Neutrophil (primary cell): ENCODE data around the gene TNIK.

Experiments used
- H3K27ac ChIP-seq: fragments of 200-600 bp; sonication (generic); 2 replicates; pipeline ENCODE4 v1.5.1; 2016; ENCODE audit warnings: mild to moderate bottlenecking, moderate library complexity
- H3K27me3 ChIP-seq: fragments of 200-600 bp; sonication (generic); 2 replicates; pipeline ENCODE4 v1.6.0; 2016; ENCODE audit warnings: mild to moderate bottlenecking
- H3K36me3 ChIP-seq: fragments of 200-600 bp; sonication (generic); 2 replicates; pipeline ENCODE4 v1.5.1; 2017
- H3K4me1 ChIP-seq, 2 experiments: fragments of 200-600 bp in 1 of 2; sonication (generic) in 1 of 2; 1 replicate in 1 of 2; 2 replicates in 1 of 2; pipeline versions ENCODE4 v1.5.1 to v1.6.1; 2013 to 2016; ENCODE audit warnings: low read depth in 1 of 2, low read length in 1 of 2, mild to moderate bottlenecking in 1 of 2, moderate library complexity in 1 of 2; ENCODE audit not compliant: control insufficient read depth in 1 of 2, insufficient read depth in 1 of 2
- H3K4me3 ChIP-seq, 2 experiments: fragments of 200-600 bp in 1 of 2; sonication (generic) in 1 of 2; 1 replicate in 1 of 2; 2 replicates in 1 of 2; pipeline ENCODE4 v1.5.1; 2013 to 2016; ENCODE audit warnings: low read depth in 1 of 2, low read length in 1 of 2, mild to moderate bottlenecking in 1 of 2, moderate library complexity in 1 of 2
- H3K9me3 ChIP-seq: fragments of 200-600 bp; sonication (generic); 2 replicates; pipeline ENCODE4 v1.5.1; 2016
- CTCF ChIP-seq: fragments of 200-600 bp; sonication (generic); IDR thresholded peaks from 2 replicates; pipeline ENCODE4 v1.5.1; 2016; ENCODE audit warnings: antibody characterized with exemption

TNIK gene

DNA sequence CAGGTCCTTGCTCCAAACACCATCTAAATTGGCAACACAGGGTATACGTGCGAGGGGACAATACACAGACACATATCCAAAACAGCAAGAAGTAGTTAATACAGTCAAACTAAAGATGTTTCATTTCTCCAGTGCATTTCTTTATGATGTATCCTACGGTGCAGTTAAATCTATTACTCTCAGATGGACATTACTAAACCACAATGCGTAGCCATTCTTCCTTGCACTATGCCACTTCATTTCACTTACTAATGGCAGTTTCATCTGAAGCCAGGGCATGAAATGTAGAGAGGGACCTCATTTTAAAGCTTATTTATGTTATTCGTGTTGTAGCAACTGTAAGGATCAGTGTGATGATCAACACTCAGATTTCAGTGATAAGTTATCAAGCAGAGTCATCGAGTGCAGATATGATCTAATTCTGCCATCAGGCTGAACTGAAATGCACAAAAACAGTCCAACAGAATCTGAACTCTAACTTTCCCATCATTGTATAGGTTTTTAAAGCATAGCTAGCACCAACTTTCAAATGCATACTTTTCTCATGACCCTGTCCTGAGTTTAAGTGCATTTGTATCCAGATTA lies 14.5 kb downstream of the TNIK start:
- Histone ChIP-seq H3K27ac (no peak overlapping the region), H3K4me1 (no peaks in the 10 kb centered on the region), H3K4me3 (no peak overlapping the region), H3K27me3 (no peaks in the 10 kb centered on the region), H3K9me3 (no peaks in the 10 kb centered on the region), H3K36me3 (no peaks in the 10 kb centered on the region)
- no peak for TF ChIP-seq CTCF

DNA sequence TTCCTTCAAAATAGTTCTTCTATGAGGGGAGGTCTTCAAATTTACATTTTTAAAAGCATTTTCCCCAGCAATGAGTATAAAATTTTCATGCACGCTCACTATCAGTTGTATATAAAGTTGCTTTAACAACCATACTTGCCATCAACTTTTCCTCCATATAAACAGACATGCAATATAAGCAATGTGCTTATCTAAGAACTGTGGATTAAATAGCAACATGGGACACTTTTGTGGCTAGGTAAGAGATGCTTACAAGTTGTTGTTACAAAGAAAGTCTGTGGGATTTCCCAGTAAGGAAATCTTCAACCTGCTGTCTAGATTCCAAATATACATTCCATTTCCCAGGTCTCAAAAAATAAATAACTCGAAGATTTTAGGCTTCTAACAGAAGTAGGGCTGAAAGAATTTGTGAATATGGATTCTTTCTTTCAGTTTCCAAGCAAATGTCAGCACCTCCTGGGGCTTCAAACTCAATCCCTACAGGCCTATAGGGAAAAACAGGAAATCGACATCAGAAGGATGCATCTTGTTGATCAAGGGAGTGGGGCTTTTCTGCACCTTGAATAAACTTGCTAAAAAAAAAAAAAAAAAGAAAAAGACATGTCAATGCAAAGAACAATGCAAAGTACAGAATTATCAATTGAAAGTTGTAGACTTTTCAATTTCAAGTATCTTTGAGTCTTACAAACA lies 16.1 kb downstream of the TNIK start:
- no peaks in the 10 kb centered on the region for H3K4me1 ChIP-seq
- no peak for TF ChIP-seq CTCF
- no peaks in the 10 kb centered on the region for H3K27me3 ChIP-seq
- H3K9me3 ChIP-seq: no peaks in the 10 kb centered on the region
- H3K27ac ChIP-seq: no peak overlapping the region
- no peaks in the 10 kb centered on the region for H3K36me3 ChIP-seq
- no peak overlapping the region for H3K4me3 ChIP-seq

- Histone ChIP-seq H3K27me3 (no peaks in the 10 kb centered on the region), H3K36me3 (no peaks in the 10 kb centered on the region), H3K4me1 (no peaks in the 10 kb centered on the region), H3K9me3 (no peaks in the 10 kb centered on the region), H3K27ac (no peak overlapping the region), H3K4me3 (no peak overlapping the region)
- no peak for TF ChIP-seq CTCF
Measured at GRCh38 chr3:171443211-171443957, 16.8 kb downstream of the TNIK start.

DNA sequence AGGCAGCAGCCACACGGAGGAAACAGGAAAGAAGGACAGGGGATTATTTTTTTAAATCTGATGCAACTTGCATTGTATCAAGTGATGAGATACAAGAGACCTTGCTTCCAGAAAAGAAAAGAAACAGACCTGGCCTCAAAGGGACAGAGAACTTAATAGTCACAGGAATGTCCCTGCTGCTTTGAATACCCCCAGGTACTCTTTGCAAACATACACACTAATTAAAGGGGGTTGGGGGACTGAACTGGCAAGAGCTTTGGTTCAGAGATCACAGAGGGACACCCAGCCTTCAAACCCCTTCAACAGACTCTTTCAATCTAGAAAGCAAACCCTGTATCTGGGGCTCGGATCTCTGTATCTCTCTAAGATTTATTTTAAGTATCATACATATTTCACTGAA lies 18.0 kb downstream of the TNIK start:
- H3K4me3 ChIP-seq: no peak overlapping the region
- no peaks in the 10 kb centered on the region for H3K9me3 ChIP-seq
- TF ChIP-seq CTCF: no peak
- no peak overlapping the region for H3K27ac ChIP-seq
- no peaks in the 10 kb centered on the region for H3K36me3 ChIP-seq
- H3K4me1 ChIP-seq: no peaks in the 10 kb centered on the region
- no peaks in the 10 kb centered on the region for H3K27me3 ChIP-seq

GRCh38 chr3:171441381-171441780 lies 18.8 kb downstream of the TNIK start:
- Histone ChIP-seq H3K4me1 (no peaks in the 10 kb centered on the region), H3K4me3 (no peak overlapping the region)
- TF ChIP-seq CTCF: no peak

More at GRCh38 chr3:171441381-171441780, 18.8 kb downstream of the TNIK start:
- Histone ChIP-seq H3K27me3 (no peaks in the 10 kb centered on the region), H3K36me3 (no peaks in the 10 kb centered on the region), H3K9me3 (no peaks in the 10 kb centered on the region), H3K27ac (no peak overlapping the region)
